ENCODE measurements around the gene BACE1. TPM values are rescaled to one million over a fixed set of nuclear protein-coding genes. Genes with fewer than 3 reads are reported as not detected.

The BACE1 gene
- 30.4 and 30.7 TPM in 2 replicates for total RNA-seq
- long read RNA-seq, partial matches to known transcripts: 3 of 15 reads
- long read RNA-seq, other reads (novel, unspliced or antisense): 12 of 15 reads

DNA sequence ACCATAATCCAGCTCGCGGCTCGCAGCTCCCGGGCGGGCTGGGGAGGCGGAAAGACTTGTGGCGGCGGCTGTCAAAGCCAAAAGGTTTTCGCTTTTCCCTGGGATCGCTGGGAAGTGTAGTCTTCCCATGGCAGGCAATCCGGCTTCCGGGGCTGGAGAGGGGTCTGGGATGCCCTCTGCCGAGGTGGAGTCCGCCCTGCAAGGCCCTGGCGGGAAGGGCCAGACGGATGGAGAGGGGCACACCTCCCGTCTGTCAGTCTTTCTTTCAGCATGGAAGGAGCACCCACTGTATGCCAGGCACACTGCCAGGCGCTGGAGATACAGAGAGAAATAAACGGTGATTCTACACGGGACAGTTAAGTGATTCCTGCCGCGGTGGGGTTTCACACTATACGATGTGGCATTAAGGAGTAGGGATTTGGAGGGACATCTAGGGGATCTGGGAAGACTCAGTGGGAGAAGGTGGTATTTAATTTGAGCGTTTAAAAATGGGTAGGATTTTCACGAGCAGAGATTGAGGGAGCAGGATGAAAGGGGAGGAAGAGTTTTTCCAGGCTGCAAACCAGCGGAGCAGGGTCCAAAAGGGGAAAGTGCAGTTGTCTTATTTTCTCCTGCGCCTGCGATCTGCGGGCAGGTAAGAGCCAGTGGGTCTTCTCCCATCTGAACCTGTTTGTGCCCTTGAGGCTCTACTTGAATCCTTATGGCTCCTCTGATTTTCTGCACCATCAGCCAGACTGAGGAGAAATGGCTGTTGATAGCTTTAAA lies at the start of gene BACE1:
Gene BACE1, minus strand, starts transcription at position 60 of the 765 bp plus-strand sequence. CDS start 461 bp downstream, outside the sequence.
- DNase-seq (ENCODE audit: low read depth, low spot score): peak; percentile 76
- no peaks in the 10 kb centered on the region for H3K36me3 Mint-ChIP-seq (ENCODE audit: low read depth)
- peak within 1 kb of the TSS; percentile 13 for H3K27ac Mint-ChIP-seq (ENCODE audit: unreplicated experiment)
- H3K4me1 Mint-ChIP-seq: peaks cover 28% of the 10 kb centered on the region
- H3K4me3 Mint-ChIP-seq: peak within 1 kb of the TSS; percentile 89
- H3K27me3 Mint-ChIP-seq (ENCODE audit: low read depth): no peaks in the 10 kb centered on the region
- no peaks in the 10 kb centered on the region for H3K9me3 Mint-ChIP-seq
- TF ChIP-seq, protein P1, sequence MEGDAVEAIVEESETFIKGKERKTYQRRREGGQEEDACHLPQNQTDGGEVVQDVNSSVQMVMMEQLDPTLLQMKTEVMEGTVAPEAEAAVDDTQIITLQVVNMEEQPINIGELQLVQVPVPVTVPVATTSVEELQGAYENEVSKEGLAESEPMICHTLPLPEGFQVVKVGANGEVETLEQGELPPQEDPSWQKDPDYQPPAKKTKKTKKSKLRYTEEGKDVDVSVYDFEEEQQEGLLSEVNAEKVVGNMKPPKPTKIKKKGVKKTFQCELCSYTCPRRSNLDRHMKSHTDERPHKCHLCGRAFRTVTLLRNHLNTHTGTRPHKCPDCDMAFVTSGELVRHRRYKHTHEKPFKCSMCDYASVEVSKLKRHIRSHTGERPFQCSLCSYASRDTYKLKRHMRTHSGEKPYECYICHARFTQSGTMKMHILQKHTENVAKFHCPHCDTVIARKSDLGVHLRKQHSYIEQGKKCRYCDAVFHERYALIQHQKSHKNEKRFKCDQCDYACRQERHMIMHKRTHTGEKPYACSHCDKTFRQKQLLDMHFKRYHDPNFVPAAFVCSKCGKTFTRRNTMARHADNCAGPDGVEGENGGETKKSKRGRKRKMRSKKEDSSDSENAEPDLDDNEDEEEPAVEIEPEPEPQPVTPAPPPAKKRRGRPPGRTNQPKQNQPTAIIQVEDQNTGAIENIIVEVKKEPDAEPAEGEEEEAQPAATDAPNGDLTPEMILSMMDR (conservative IDR thresholded peaks at IDR 0.05): no peak

DNA sequence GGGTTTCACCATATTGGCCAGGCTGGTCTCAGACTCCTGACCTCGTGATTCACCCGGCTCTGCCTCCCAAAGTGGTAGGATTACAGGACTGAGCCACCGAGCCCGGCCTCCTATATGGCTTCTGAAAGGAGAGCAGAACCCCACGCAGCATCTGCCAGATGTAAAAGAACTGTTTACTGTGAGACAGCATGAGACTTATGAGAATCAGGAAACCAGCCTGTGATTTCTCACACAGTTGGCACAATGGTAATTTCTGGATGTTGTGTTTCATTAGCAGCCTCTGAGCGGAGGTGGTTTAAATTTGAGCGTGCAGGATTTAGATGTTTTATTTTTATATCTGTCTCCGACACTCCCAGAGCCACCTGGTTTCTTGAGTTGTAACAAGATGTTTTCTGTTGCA lies 45.4 kb upstream of the BACE1 start:
- no peak overlapping the region for H3K4me3 Mint-ChIP-seq
- TF ChIP-seq, protein P1 (conservative IDR thresholded peaks at IDR 0.05): no peak
- no peaks in the 10 kb centered on the region for H3K27me3 Mint-ChIP-seq (ENCODE audit: low read depth)
- H3K9me3 Mint-ChIP-seq: no peaks in the 10 kb centered on the region
- DNase-seq (ENCODE audit: low read depth, low spot score): no peak
- H3K27ac Mint-ChIP-seq (ENCODE audit: unreplicated experiment): no peak overlapping the region
- H3K36me3 Mint-ChIP-seq (ENCODE audit: low read depth): peaks cover 21% of the 10 kb centered on the region
- H3K4me1 Mint-ChIP-seq: no peaks in the 10 kb centered on the region

DNA sequence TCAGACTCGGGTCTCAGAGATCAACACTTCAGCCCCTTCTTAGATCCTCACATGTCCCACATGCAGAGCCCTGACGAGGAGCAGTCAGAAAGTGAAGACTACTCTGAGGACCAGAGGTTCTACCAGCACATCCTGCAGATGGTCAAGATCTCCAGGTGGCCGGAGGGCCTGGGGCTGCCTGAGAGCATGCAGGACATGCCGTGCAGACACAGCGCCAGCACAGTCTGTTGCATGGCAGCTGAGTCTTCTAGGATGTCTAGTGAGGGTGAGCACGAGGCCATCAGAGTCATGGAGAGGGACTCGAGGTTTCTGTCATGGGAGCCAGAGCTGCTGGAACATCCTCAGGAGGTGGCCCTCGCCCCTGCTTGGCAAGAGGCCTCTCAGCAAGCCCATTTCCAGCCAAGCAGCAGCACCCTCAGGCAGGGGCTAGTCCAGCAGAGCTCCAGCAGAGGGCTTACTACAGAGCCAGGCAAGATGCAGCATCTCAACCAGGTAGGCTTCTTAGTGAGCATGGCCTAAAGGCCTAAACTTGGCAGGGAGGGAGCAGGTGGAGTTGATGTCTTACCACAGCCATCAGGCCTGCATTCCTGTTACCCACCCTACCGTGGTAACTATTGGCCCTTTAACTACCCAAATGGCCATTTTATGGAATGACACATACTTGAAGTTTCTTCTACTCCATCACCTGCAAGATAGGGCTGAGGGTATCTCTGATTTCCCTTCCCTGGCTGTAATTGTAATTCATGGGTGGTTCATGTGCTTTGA lies 40.3 kb upstream of the BACE1 start:
- no peak overlapping the region for H3K27ac Mint-ChIP-seq (ENCODE audit: unreplicated experiment)
- H3K27me3 Mint-ChIP-seq (ENCODE audit: low read depth): no peaks in the 10 kb centered on the region
- H3K9me3 Mint-ChIP-seq: no peaks in the 10 kb centered on the region
- H3K4me1 Mint-ChIP-seq: no peaks in the 10 kb centered on the region
- TF ChIP-seq, protein P1 (conservative IDR thresholded peaks at IDR 0.05): no peak
- H3K36me3 Mint-ChIP-seq (ENCODE audit: low read depth): peaks cover 3% of the 10 kb centered on the region
- DNase-seq (ENCODE audit: low read depth, low spot score): no peak
- H3K4me3 Mint-ChIP-seq: no peak overlapping the region

DNA sequence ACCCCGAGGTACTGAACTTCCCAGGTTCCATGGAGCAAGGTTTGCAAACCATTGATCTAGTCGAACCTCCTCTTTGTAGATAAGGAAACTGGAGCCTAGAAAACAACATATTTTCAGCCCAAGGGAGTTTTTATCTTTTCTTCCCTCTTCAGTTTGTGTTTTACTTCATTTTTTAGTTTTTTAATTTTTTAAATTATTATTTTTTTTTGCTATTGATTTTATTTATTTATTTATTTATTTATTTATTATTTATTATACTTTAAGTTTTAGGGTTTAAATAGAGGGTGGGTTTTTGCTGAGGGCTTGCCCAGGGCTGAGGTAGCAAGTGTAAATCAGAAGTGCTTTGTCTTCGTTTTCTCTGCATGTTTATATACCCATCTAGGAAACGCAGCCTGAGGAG lies 38.5 kb upstream of the BACE1 start:
- Mint-ChIP-seq H3K4me3 (no peak overlapping the region), H3K27ac (ENCODE audit: unreplicated experiment) (no peak overlapping the region), H3K36me3 (ENCODE audit: low read depth) (peaks cover 3% of the 10 kb centered on the region), H3K4me1 (no peaks in the 10 kb centered on the region), H3K9me3 (no peaks in the 10 kb centered on the region), H3K27me3 (ENCODE audit: low read depth) (no peaks in the 10 kb centered on the region)
- TF ChIP-seq, protein P1 (conservative IDR thresholded peaks at IDR 0.05): no peak
- no peak for DNase-seq (ENCODE audit: low read depth, low spot score)

GRCh38 chr11:117345039-117345438 lies 29.0 kb upstream of the BACE1 start:
- no peaks in the 10 kb centered on the region for H3K9me3 Mint-ChIP-seq
- H3K4me1 Mint-ChIP-seq: no peaks in the 10 kb centered on the region
- no peak for DNase-seq (ENCODE audit: low read depth, low spot score)
- TF ChIP-seq, protein P1 (conservative IDR thresholded peaks at IDR 0.05): no peak
- no peaks in the 10 kb centered on the region for H3K27me3 Mint-ChIP-seq (ENCODE audit: low read depth)
- no peaks in the 10 kb centered on the region for H3K36me3 Mint-ChIP-seq (ENCODE audit: low read depth)
- no peak overlapping the region for H3K27ac Mint-ChIP-seq (ENCODE audit: unreplicated experiment)
- no peak overlapping the region for H3K4me3 Mint-ChIP-seq

Measured in neural crest cell (in vitro differentiated cells).